Transverse colon (tissue), 4 donors: ENCODE measurements around the gene MYO16. TPM values are rescaled to one million over a fixed set of nuclear protein-coding genes. Genes with fewer than 3 reads are reported as not detected.
A peak's percentile ranks its signal among the peaks of the same experiment; 100 is the strongest.

Source experiments
- DNase-seq: peaks from one replicate; pipeline ENCODE4 v3.0.0-alpha.2; 2019
- H3K27ac ChIP-seq, 4 donors: fragments of 200-600 bp; sonication (generic); 2 replicates each; pipeline ENCODE4 v1.5.1; 2016 to 2018; ENCODE audit warnings: inconsistent platforms in 4 of 4
- H3K27me3 ChIP-seq: fragments of 200-600 bp; sonication (generic); 2 replicates; pipeline ENCODE4 v1.5.1; 2017; ENCODE audit warnings: inconsistent platforms
- H3K36me3 ChIP-seq, 4 donors: fragments of 200-600 bp; sonication (generic); 2 replicates each; pipeline ENCODE4 v1.5.1; 2017 to 2019; ENCODE audit warnings: inconsistent platforms in 4 of 4
- H3K4me1 ChIP-seq, 4 donors: fragments of 200-600 bp; sonication (generic); 2 replicates each; pipeline ENCODE4 v1.5.1; 2017 to 2020; ENCODE audit warnings: inconsistent platforms in 4 of 4
- H3K4me3 ChIP-seq, 4 donors: fragments of 200-600 bp; sonication (generic); 1 replicate in 1 of 4; 2 replicates in 3 of 4; pipeline versions ENCODE4 v1.5.1 to v1.6.1; 2017 to 2019; ENCODE audit warnings: inconsistent platforms in 4 of 4
- H3K9me3 ChIP-seq, 2 donors: fragments of 200-600 bp; sonication (generic); 2 replicates each; pipeline ENCODE4 v1.5.1; 2017 to 2019; ENCODE audit warnings: inconsistent platforms in 2 of 2
- EP300 ChIP-seq: sonication (generic); formaldehyde crosslinking; IDR thresholded peaks from one replicate; pipeline ENCODE4 v1.6.1; 2017; ENCODE audit warnings: antibody characterized with exemption, low read depth
- POLR2A ChIP-seq: fragments of 450-650 bp; IDR thresholded peaks from one replicate; pipeline ENCODE4 v1.6.1; 2016; ENCODE audit warnings: antibody characterized with exemption, mild to moderate bottlenecking, moderate library complexity
- POLR2AphosphoS5 ChIP-seq, 3 donors: sonication (generic); formaldehyde crosslinking; IDR thresholded peaks; one replicate each; pipeline ENCODE4 v1.6.1; 2016; ENCODE audit warnings: antibody characterized with exemption in 3 of 3
- WGBS, 2 donors: methylation state at CpG; one replicate each; pipeline ENCODE4 v1.1.5; 2018; ENCODE audit warnings: low coverage in 1 of 2; 5-methylcytosine and 5-hydroxymethylcytosine counted together
- in situ Hi-C, 4 donors: fragments of 200-750 bp; cut with MboI; loops; one replicate each; pipeline versions ENCODE4 v1.15.0 to v1.15.1; 2017; ENCODE audit warnings: low sequenced_read_pairs in 3 of 4, low pct_ligation_motif_present in 1 of 4, low pct_unique_long_range_greater_than_20kb in 1 of 4
- intact Hi-C: fragments of 100-400 bp; cut with DNase I; formaldehyde crosslinking; loops from one replicate; pipeline ENCODE4 v1.15.1; 2023; ENCODE audit warnings: low total_unique reads
- total RNA-seq, 4 donors: library from RNA; depleted of rRNA; stranded (reverse); fragments of >200 nt; gene quantifications; one replicate each; pipeline ENCODE4 v1.1.0, GENCODE V29; 2016
- TF ChIP-seq, protein P1 (sequence below), 5 experiments: fragments of 200-600 bp in 3 of 5; fragments of 450-650 bp in 2 of 5; sonication (generic) in 3 of 5; IDR thresholded peaks; 1 replicate in 2 of 5; 2 replicates in 3 of 5; pipeline ENCODE4 v1.5.1; 2016 to 2017; ENCODE audit warnings: antibody characterized with exemption in 5 of 5, inconsistent platforms in 3 of 5, mild to moderate bottlenecking in 2 of 5, moderate library complexity in 1 of 5

The MYO16 gene
- total RNA-seq, 4 donors from 2014 or later = under 0.01 to 3.4 TPM; not detected in 2

DNA sequence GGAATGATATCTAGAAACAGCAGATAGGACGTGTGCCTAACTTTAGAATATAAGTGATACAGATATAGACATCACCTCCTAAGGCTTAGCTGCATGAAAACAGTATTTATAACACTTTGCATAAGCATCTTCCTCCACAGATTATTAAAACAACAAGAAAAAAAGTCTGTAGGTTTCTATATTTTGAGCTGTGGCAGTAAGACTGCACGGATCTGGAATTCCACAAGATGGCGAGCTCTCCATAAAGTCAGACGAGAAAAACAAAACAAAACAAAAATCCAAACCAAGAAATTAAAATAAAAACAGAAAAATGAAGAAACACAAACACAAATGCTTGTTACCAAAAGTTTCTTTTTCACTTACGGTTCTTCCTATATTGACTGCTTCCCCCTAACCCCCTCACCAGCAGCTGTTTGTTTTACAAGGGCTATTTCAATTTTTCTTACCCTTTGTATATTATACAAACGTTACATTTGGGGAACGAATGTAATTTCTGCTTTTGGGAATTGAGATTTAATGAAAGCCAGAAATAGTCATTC, 285.8 kb downstream of the MYO16 start:
- Histone ChIP-seq H3K4me1 (peaks cover 8 to 25% (median 11%) of the 10 kb centered on the region in 4 donors), H3K4me3 (peak overlapping the region in 1 of 4 donors; percentile 28), H3K9me3 (no peaks in the 10 kb centered on the region), H3K27me3 (no peaks in the 10 kb centered on the region), H3K36me3 (no peaks in the 10 kb centered on the region), H3K27ac (peak overlapping the region; percentile 42 to 63 (median 58))
- WGBS, 2 donors = 28 to 29% methylated on average over 7 of the region's 7 CpGs
- TF ChIP-seq POLR2A (no peak), EP300 (no peak), POLR2AphosphoS5 (IDR thresholded peaks at IDR 0.05) (no peak)
- TF ChIP-seq, protein P1, sequence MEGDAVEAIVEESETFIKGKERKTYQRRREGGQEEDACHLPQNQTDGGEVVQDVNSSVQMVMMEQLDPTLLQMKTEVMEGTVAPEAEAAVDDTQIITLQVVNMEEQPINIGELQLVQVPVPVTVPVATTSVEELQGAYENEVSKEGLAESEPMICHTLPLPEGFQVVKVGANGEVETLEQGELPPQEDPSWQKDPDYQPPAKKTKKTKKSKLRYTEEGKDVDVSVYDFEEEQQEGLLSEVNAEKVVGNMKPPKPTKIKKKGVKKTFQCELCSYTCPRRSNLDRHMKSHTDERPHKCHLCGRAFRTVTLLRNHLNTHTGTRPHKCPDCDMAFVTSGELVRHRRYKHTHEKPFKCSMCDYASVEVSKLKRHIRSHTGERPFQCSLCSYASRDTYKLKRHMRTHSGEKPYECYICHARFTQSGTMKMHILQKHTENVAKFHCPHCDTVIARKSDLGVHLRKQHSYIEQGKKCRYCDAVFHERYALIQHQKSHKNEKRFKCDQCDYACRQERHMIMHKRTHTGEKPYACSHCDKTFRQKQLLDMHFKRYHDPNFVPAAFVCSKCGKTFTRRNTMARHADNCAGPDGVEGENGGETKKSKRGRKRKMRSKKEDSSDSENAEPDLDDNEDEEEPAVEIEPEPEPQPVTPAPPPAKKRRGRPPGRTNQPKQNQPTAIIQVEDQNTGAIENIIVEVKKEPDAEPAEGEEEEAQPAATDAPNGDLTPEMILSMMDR (IDR thresholded peaks at IDR 0.05) = peak in 4 of 5 experiments; percentile 21 to 49 (median 36)
- intact Hi-C loops = no loop called here
- DNase-seq = no peak
- in situ Hi-C loops = no loop called here

DNA sequence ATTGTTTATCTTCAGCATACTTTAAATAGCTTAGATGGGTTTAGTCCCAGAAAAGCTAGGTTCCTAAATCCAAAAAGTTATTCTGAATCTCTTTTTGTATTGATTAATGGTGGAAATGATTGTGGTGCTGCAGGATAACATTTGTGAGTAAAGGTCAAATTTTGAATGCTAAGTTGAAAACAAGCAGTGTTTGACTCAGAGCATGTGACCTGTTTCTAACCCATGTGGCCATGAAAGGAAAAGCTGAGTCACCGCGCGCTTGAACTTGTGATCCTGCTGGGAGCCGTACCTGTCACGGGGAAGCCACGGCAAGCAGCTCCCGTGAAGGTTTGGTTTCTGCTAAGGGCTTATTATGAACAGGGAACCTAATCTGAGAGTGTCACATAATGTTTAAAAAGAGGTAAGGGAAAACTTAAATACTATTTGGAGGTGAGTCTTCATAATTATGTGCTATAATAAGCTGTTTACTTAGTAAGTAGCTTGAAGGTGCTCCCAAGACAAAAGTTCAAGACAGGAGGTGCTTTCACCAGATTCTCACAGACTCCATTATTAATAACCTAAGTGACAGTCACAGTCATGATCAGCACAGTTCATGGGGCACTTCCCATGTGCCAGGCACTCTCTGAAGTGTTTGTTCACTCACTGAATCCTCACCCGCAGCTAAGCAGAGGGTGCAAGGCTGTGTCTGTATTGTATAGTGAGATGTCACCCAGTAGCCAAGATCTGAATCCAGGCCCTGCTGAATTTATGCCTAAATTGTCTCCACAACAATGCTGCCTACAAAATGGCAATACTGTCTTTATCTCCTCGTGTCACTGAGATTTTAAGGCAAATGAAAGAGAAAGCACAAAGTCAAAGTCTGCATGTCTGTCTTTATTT, 286.5 kb downstream of the MYO16 start:
- DNase-seq = peak; percentile 81
- Histone ChIP-seq H3K27me3 (no peaks in the 10 kb centered on the region), H3K4me1 (peaks cover 8 to 25% (median 11%) of the 10 kb centered on the region in 4 donors), H3K36me3 (no peaks in the 10 kb centered on the region), H3K27ac (peak overlapping the region; percentile 42 to 63 (median 58)), H3K4me3 (peak overlapping the region in 1 of 4 donors; percentile 28), H3K9me3 (no peaks in the 10 kb centered on the region)
- in situ Hi-C loops (no loop called here), intact Hi-C loops (no loop called here)
- WGBS, 2 donors = 15 to 45% methylated on average over 5 to 9 of the region's 9 CpGs
- TF ChIP-seq POLR2AphosphoS5 (IDR thresholded peaks at IDR 0.05) = peak; percentile 48 to 89 (median 70)
- TF ChIP-seq EP300 = no peak
- no peak for TF ChIP-seq POLR2A

DNA sequence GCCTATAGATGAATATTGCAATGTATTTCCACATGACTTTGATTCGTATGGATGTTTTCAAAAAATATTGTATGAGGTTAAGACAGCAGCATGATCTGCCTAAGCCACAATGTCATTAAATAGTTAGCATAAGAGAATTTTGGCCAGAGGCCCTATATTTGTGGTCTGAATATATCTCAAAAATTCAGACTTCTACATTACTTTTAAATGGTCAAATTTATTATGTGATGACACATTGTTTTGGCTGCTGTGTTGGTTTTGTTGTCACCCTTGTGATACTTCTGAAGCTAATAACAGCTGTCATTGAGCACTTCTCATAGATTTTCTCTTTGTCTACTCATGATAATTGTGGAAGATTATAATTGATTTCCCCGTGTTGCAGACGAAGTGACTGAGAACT, 288.2 kb downstream of the MYO16 start:
- intact Hi-C loops = no loop called here
- in situ Hi-C loops = no loop called here

DNA sequence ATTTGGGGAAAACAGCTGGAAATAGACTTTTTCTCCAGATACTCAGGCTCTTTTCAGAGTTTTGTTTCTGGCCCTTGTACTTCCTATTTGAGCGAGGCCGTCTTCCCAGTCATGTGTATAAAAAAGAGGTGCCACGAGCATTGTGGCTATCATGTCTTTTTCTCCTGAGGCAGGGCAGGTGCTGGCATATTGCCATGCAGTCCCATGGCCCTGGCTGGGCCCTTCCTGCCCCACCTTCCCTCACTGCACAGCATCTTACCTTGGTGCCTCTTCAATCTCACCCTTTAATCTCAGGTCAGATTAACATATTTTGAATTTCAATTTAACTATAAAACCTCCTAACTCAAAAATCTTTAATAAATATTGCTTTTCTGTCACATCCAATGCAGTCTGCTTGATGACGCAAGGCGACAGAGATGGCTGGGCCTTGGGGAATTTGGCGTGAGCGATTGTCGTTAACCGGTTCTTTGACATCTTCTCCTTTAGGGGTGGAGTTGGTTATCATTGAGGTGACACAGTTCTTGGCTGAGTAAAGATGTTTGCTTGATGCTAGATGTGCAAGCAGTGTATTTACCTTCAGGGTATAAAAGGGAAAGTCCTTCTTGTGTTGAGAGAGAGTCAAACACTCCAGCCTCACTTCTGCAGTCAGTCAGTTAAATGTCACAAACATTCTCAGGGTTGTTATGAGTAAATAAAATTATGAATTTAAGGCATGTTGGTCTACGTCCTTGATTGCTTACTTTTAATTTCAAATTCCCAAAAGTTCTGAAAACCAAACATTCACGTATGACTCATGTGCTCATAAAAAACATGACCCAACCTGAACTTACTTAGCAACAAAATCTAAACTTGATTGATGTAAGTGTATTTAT, 289.9 kb downstream of the MYO16 start:
- Histone ChIP-seq H3K27me3 (no peaks in the 10 kb centered on the region), H3K36me3 (no peaks in the 10 kb centered on the region), H3K9me3 (no peaks in the 10 kb centered on the region), H3K27ac (peak overlapping the region in 2 of 4 donors; percentile 1 to 40), H3K4me3 (no peak overlapping the region), H3K4me1 (peaks cover 8 to 25% (median 11%) of the 10 kb centered on the region in 4 donors)
- intact Hi-C loops = no loop called here
- TF ChIP-seq POLR2A (no peak), POLR2AphosphoS5 (IDR thresholded peaks at IDR 0.05) (no peak), EP300 (no peak)
- TF ChIP-seq, protein P1 (IDR thresholded peaks at IDR 0.05) = no peak
- in situ Hi-C loops = no loop called here
- no peak for DNase-seq
- 69 to 80% methylated on average over 6 to 11 of the region's 11 CpGs for WGBS, 2 donors

More for the DNA sequence above, 288.2 kb downstream of the MYO16 start:
- 75 to 86% methylated on average over 3 of the region's 3 CpGs for WGBS, 2 donors
- Histone ChIP-seq H3K27ac (no peak overlapping the region), H3K4me1 (peaks cover 8 to 25% (median 11%) of the 10 kb centered on the region in 4 donors), H3K4me3 (no peak overlapping the region), H3K9me3 (no peaks in the 10 kb centered on the region), H3K36me3 (no peaks in the 10 kb centered on the region), H3K27me3 (no peaks in the 10 kb centered on the region)
- no peak for DNase-seq
- TF ChIP-seq EP300 (no peak), POLR2A (no peak), POLR2AphosphoS5 (IDR thresholded peaks at IDR 0.05) (no peak)
- TF ChIP-seq, protein P1 (IDR thresholded peaks at IDR 0.05) = no peak
